CD4-positive, alpha-beta T cell treated with Interleukin-6 at 100 ng/mL for 8 hours (primary cell): ENCODE data around the gene CLASP1.
"Not testable (repeated sequence)": the region's sequence is repeated elsewhere in the genome, so short reads cannot be mapped to it uniquely, and the experiment has no call there.

Experiments used
- DNase-seq: peaks from one replicate; pipeline ENCODE4 v3.0.0-alpha.2; 2020; ENCODE audit warnings: mixed read lengths, low spot score

CLASP1 gene

DNA sequence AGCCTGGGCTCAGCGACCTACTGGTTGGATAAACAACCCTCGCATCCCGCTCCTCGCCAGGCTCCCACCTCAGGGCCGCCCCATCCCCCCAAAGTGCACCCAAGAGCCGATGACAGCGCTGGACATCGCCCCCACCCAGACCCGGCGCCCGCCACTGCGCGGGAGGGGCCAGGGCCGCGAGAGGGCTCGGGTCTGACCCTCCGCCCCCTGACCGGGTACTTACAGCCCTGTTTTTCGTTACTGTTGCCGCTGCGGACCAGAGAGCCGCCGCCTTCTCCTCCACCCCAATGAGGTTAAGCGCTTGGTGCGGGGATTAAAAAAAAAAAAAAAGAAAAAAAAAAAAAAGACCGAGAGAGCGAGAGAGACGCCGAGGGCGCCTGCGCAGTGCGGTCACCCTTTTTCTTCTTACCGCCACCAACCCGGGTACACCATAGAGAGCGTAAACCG is at the start of gene CLASP1:
TSS of gene CLASP1 (minus strand) at position 314 of the 447 bp plus-strand sequence. CDS start 43,567 bp downstream, outside the sequence.
- DNase-seq: no peak

DNA sequence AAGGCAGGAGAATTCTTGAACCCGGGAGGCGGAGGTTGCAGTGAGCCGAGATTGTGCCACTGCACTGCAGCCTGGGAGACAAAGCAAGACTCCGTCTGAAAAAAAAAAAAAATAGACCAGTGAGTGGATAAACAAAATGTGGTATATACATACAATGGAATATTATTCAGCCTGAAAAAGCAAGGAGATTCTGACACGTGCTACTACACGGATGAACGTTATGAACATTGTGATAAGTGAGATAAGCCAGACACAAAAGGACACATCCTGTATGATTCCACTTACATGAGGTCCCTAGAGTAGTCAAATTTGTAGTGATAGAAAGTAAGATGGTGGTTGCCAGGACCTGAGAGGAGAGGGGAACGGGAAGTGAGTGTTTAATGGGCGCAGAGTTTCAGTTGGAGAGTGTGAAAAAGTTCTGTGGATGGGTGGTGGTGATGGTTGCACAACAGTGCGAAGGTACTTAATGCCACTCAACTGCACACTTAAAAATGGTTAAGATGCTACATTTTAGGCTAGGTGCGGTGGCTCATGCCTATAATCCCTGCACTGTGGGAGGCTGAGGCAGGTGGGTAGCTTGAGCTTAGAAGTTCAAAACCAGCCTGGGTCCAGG is 49.2 kb upstream of the CLASP1 start:
- DNase-seq: no peak

DNA sequence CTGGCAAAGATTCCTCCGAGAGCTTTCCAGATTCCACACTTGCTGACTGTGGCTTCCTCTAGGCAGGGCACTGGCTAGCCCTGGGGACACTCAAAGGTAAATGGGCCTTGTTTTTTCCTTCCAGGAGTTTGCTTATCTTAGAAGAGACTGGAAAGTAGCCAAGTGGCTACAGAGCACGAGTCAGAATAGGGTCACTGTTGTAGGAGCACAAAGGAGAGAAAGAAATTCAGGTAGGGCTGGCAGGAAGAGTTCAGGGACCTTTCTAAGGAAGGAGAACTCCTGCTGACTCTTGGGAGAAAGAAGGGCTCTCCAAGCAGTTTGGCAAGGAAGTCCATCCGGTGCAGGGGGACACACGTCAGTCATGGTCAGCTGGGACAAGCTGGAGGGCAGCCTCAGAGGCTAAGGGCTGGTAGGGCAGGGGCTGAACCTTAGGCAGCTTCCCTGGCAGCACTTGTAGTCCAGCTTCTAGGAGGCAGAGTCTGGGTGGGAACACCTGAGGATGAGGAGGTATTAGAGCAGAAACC is 47.9 kb upstream of the CLASP1 start:
- DNase-seq: no peak

DNA sequence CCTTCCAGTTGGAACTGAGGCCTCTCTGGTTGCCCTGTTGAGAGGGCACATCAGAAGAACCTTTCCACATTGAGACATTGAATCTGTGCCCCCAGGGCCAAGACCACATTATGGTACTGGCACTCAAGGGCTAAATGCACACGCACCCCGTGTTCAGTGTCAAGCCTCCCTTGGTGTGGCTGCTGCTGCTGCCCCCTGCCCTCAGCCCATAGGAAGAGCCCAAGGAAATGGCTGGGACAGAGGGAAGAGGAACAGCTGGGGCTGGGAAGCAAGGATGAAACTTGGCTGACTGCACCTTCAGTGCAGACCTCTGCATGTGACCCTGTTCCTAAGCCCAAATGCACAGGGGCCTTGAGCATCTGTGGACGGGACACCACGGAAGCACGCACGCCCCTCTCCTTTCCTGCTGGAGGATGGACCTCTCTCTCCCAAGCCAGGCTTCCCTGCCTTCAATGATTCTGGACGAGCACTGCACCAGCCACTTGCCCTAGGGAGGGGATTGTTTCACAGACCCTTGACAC is 47.2 kb upstream of the CLASP1 start:
- DNase-seq: no peak

DNA sequence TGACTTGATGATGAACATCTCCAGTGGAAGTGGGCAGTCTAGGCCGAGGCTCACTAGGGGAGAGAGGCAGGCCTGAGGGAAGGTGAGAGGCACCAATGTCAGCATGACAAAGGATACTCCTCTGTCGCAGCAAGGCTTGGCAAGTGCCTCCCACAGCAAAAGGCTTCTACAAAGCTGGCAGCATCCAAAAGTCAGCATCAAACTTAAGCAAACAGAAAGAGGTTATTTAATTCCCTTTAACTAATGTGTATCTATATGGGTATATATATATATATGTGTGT is 45.8 kb upstream of the CLASP1 start:
- no peak for DNase-seq

DNA sequence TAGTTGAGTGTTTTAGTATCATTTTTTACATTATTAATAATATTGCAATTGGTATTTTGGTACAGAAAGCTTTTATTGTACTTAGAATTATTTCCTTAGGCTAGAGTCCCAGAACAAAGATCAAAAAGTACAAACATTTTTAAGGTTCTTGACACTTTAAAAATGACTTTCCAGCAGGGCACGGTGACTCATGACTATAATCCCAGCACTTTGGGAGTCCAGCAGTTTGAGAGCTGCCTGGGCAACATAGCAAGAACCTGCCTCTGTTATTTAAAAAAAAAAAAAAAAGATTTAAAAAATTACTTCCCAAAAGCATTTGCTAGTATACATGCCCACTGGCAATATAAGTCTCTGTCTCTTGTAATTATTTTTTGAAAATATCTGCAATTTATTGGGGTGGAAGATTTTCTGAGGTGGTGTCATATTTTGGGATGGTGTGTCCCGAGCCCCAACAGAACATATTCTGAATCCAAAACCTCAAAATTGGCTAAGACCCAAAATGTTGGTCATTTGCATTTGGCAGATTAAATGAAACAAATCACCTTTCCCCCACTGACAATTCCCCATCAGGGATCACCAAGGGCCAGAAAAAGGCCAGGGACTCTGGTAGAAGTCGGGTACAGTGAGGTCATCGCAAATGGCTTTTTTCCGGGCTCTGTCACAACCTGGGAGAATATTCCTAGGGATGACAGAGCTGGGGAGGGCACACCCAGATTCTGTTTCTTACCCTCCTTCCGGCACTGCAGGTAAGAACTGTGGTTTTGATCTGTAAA is 45.3 kb upstream of the CLASP1 start:
- DNase-seq: no peak

DNA sequence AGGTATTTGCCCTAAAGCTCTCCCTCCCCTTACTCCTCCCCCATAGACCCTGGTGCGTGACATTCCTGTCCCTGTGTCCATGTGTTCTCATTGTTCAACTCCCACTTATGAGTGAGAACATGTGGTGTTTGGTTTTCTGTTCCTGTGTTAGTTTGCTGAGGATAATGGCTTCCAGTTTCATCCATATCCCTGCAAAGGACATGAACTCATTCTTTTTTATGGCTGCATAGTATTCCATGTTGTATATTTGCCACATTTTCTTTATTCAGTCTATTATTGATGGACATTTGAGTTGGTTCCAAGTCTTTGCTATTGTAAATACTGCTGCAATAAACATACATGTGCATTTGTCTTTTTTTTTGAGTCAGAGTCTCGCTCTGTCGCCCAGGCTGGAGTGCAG is 41.3 kb upstream of the CLASP1 start:
- DNase-seq: not testable (repeated sequence)

DNA sequence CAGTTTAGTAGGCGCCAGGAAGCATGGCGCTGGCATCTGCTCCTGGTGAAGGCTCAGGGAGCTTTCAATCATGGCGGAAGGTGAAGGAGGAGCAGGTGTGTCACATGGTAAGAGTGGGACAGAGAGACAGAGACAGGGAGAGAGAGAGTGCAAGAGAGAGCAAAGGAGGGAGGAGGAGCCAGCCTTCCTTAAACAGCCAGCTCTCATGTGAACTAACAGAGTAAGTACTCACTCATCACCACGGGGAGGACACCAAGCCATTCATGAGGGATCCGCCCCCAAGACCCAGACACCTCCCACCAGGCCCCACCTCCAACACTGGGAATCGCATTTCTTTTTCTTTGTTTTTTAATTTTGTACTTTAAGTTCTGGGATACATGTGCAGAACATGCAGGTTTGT is 40.8 kb upstream of the CLASP1 start:
- DNase-seq: no peak

DNA sequence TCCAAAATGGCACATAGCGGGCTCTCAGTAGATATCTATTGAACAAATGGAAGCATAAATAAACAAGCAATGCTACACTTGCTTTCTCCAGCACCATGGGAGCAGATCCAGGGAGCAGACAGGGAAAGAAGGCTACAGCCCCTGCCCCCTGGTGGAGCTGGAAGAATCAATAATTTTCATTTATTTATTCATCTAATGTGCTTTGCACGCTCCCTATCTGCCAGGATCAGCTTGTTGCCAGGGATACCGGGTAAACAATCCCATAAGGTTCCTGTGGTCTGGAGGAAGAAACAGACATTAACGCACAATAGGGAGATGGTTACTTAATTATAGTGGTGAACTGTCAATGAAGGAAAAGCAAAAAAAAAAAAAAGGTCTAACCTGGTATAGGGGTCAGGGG is 40.1 kb upstream of the CLASP1 start:
- no peak for DNase-seq

DNA sequence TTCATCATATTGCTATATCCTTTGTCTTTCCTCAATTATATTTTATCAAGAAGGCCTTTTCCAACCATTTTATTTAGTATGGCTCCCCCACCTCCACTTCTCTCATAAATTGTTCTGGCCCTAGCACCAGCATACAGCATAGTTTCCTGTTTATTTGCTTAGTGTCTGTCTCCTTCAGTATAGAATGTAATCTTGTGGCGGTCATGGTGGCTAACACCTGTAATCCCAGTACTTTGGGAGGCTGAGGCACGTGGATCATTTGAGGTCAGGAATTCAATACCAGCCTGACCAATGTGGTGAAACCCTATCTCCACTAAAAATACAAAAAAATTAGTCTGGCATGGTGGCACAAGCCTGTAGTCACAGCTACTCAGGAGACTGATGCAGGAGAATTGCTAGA is 39.6 kb upstream of the CLASP1 start:
- no peak for DNase-seq

DNA sequence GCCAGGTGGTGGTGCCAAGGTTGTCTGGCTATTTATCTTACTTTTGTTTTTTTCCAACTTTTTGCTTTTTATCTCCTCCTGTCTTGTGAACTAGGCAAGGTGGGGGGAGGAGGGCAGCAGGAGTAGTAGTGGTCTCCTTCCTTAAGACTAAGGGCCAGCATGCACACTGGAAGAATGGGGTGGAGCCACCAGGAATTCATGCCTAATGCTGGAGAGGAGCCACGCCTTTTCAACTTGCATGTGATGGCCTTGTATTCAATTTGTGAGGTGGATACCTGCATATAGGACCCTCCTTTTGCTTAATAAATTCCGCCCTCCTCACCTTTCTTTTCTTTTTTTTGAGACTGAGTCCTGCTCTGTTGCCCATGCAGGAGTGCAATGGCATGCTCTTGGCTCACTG is 37.6 kb upstream of the CLASP1 start:
- DNase-seq: no peak

DNA sequence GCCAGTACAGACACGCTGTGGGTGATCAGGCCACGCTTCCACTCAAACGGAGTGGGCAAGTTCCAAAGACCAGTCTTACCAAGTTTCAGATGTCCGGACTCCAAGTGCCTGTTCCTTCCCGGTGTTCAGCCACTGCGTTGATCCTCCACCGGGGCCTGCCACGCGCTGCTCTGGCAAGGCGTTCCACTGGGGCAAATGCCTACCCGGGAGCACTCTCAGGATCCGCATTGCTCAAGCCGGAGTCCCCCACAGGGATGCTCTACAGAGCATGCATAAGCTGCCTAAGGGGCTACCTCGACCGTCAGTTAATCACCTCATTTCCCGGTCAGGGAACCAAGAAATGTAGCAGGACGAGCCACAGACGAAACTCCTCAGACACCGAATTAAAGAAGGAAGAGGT is 37.0 kb upstream of the CLASP1 start:
- DNase-seq: no peak

DNA sequence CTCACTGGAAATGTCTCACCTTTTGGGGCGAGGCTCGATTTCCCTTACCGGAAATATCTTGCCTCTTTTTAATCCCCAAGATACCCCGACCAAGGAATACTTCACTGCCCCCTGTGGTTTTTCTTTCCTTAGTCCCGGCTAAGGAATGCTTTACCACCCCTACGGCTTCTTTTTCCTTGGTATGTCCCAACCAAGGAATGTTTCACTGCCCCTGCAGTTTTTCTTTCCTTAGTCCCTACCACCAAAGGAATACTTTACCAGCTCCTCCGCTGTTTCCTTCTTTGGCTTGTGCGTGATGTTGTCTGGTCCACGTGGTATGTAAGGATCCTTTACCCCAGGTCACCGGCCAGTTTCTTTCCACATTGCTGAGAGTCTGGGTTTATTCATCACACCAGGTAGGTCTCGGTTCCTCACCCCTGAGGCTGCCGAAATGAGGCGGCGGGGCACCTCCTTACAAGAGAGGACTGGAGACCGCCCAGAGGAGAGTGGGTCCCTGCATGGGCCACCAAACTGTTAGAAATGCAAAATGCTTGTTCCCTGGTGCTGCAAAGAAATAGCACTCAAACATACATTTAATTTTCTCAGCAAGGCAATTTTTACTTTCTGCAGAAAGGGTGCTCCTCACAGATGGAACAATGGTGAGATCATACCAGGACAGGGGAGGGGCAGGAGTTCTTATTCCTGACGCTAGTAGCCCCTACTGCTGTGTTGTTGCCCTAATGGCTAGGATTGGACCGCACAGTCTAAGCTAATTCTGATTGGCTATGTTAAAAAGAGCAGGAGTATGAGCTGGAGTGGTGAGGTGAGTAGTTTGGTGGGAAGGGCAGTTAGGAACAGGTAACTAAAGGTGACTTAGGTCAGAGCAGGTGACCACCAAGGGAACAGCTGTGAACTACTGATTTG is 33.4 kb upstream of the CLASP1 start:
- DNase-seq: no peak

DNA sequence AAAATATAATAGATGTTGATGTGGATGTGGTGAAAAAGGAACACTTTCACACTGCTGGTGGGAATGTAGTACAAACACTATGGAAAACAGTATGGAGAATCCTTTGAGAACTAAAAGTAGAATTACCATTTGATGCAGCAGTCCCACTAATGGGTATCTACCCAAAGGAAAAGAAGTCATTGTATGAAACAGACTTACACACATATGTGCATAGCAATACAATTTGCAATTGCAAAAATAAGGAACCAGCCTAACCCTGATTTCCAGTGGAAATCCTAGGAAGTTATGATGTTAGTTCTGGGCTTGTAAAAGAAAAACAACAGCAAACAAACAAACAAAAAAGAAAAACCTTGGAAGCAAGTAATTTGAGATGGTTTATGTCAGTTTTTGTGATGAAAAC is 28.6 kb upstream of the CLASP1 start:
- DNase-seq: no peak

DNA sequence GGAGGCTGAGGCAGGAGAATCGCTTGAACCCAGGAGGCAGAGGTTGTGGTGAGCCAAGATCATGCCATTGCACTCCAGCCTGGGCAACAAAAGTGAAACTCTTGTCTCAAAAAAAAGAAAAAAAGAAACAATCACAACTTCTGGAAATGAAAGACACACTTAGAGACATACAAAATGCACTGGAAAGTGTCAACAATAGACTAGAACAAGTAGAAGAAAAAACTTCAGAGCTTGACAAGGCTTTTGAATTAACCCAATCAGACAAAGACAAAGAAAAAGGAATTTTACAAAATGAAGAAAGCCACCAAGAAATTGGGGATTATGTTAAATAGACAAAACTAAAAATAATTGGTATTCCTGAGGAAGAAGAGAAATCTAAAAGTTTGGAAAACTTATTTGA is 22.4 kb upstream of the CLASP1 start:
- DNase-seq: not testable (repeated sequence)

DNA sequence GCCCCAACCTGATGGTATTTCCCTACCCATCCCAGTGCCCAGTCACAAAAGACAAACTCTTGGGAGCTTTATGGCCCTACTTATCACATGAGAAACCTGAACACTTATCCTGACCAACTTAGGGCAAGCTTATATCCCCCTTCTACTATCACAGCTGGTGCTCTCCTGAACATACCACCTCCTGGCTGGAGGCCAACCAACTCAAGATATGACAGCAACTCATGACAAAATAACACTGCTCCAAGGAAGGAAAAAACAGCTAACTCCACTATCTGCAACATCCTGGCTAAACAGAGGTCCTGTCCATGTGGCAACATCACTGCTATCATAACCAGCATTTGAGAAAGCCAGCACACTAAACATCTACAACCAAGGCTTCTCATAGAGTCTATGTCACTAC is 20.9 kb upstream of the CLASP1 start:
- DNase-seq: no peak

DNA sequence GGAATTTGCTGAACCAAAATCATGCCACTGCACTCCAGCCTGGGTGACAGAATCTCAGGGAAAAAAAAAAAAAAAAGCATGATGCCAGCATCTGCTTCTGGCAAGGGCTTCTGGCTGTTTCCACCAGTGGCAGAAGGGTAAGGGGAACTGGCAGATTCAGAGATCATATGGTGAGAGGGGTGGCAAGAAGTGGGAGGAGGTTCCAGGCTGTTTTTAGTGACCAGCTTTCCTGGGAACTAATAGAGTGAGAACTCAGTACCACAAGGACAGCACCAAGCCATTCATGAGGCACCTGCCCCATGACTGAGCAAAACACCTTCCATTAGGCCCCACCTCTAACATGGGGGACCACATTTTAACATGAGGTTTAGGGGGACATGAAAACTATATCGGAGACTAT is 18.4 kb upstream of the CLASP1 start:
- no peak for DNase-seq

DNA sequence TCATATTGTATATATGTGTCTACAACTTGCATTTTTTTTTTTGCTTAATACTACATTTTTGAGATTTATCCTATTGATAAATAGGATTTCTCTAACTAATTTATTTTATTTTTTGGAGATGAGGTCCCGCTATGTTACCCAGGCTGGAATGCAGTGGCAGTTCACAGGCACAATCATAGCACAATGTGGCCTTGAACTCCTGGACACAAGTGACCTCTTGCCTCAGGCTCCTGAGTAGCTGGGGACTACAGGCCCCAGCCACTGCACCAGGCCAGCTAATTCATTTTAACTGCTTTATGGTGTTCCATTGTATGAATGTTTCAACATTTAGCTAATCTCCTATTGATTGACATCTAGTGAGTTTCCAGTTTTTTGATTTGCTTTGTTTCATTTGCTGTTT is 16.8 kb upstream of the CLASP1 start:
- DNase-seq: no peak

DNA sequence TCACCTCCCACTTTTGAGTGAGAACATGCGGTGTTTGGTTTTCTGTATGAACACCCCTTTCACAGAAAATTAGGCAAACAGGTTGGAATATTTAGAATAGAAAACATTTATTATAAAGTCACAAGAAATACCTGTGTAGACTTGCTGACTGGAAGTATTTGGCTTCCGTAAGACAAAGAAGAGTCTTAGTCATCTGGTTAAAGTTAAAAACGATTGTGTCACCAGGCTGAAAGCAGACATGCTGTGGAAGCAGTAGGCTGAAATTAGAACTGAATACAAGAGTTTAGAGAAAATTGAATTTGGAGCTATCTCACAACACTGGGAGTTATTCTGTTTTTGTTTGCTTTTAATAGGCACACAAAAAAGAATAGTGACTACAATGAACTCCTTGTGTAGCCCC is 16.2 kb upstream of the CLASP1 start:
- DNase-seq: no peak

DNA sequence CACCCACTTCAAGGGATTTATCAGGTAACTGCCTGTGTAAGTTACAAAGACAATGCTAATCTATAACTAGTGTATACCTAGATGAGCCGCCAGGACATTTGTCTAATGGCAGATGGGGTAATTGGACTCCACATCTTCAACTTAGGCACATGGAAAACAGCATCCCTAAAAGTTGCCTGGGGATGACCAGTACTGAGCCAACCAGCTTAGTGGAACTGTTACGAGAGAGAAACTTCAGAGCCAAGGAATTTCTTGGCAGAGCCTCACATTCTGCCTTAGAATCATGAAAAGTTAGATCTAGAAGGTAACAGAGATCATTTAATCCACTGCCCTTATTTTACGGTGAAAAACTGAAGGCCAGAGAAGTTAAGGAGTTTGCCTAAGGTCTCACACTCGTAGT is 15.5 kb upstream of the CLASP1 start:
- DNase-seq: no peak

DNA sequence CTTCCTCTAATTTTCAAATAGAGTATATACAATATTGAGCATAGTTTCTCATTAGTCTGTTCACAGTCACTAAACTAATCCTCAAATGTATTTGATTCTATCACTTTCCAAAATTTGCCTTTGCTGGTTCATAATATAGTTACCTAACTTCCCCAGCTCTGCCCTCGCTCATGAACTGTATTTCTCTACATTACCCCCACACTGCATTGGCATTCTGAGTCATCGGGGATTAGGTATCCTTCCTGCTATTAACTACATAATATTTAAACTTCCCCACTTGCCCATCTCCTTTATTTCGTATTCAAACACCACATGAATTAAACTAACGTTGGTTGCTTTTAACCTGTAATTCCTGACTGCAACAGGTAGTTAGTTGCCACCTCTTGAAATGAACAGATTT is 14.8 kb upstream of the CLASP1 start:
- DNase-seq: no peak

DNA sequence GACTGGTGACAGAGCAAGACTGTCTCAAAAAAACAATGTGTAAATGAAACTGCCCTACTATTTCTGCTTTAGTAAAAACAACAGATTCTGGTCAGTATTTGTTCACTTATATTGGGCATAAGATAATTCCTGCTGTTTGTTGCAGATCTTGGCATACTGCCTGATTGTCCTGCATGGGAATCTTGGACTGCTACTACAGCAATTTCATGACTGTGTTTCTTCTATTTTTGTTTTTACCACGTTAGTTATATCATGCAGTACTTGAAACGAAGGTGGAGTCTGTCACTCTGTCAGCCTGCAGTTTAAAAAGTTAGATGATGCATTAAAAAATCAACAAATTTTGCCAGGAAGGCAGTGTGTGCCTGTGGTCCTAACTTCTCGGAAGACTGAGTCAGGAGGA is 14.2 kb upstream of the CLASP1 start:
- DNase-seq: no peak

DNA sequence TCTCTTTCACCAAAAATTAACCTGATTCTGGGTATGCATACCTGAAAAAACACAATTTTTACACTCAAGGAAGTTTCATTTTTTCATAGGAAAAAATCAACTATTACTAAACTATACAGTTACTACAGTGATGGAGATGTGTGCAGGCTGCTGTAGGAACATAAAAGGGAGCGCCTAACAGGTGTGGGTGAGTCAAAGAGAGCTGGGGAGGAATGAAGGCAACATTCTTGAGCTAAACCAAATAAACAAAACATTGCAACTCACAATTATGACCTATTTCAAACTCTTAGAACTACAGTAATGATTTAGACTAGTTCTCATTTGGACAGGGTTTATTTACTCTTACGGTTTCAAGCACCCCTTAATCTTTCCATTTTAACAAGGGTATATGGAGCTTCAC is 13.4 kb upstream of the CLASP1 start:
- DNase-seq: no peak
